ENCODE data around the gene ADGRF4.

ADGRF4 gene

DNA sequence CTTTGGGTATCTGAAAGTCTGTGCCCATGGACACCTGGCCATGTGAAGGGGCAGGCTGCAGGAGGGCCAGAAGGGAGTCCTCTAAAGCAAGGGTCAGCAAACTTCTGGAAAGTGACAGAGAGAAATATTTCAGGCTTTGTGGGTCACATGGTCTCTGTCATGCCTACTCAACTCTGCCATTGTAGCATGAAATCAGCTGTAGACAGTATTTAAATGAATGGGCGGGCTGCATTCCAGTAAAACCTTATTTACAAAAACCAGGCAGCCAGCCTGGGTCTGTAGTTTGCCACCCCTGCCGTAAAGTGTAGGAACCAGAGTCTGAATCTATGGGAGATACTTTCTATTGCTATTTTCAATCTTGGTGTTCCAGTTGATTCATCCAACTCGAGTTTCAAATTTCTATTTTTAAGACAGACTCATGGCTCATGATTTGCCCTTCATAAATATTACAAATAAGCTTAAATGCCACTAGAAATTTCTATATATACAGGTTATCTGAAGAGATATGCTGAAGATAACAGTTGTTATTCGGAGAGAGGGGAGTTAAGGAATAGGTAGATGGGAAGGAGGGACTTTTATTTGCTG lies 19.0 kb upstream of the ADGRF4 start:
- H3K4me3 ChIP-seq (ENCODE audit: low read length) = no peak overlapping the region
- no peak for DNase-seq (ENCODE audit: low read depth, low spot score)

DNA sequence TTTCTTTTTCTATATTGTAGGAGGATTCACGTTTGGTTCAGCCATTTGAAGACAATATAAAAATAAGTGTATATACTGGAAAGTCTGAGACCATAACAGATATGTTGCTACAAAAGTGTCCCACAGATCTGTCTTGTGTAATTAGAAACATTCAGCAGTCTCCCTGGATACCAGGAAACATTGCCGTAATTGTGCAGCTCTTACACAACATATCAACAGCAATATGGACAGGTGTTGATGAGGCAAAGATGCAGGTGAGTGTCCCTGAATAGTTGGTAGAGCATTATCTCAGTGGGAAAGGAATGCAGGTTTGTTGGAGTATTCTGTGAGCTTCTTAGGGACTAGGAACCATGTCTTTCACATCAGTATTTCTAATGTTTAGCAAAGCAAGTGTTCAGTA lies 18.3 kb upstream of the ADGRF4 start:
- DNase-seq (ENCODE audit: low read depth, low spot score) = no peak
- no peak overlapping the region for H3K4me3 ChIP-seq (ENCODE audit: low read length)

GRCh38 chr6:47680724-47681123 lies 17.7 kb upstream of the ADGRF4 start:
- no peak for DNase-seq (ENCODE audit: low read depth, low spot score)
- no peak overlapping the region for H3K4me3 ChIP-seq (ENCODE audit: low read length)

- DNase-seq (ENCODE audit: low read depth, low spot score) = no peak
- no peak overlapping the region for H3K4me3 ChIP-seq (ENCODE audit: low read length)
These were observed 17.0 kb upstream of the ADGRF4 start for GRCh38 chr6:47681201-47681990.

GRCh38 chr6:47686411-47686810 lies 12.0 kb upstream of the ADGRF4 start:
- no peak for DNase-seq (ENCODE audit: low read depth, low spot score)
- H3K4me3 ChIP-seq (ENCODE audit: low read length) = no peak overlapping the region

DNA sequence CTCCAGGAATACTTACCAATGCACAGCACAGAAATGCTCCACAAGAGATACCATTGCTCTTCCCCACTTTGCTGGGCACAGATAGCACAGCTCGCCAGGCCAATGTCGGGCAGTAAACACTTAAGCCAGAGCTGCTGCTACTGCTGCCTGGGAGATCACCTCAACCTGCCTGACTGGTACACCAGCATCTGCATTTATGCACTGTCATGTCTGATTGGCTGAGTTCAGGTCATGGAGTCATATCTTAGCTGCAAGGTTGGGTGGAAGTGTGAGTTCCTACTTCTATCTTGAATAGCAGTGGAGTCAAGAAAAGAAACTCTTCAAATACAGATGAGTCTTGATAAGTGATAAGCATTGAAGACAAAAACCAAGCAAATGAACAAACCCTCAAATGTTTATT lies 10.9 kb upstream of the ADGRF4 start:
- no peak overlapping the region for H3K4me3 ChIP-seq (ENCODE audit: low read length)
- DNase-seq (ENCODE audit: low read depth, low spot score) = no peak

DNA sequence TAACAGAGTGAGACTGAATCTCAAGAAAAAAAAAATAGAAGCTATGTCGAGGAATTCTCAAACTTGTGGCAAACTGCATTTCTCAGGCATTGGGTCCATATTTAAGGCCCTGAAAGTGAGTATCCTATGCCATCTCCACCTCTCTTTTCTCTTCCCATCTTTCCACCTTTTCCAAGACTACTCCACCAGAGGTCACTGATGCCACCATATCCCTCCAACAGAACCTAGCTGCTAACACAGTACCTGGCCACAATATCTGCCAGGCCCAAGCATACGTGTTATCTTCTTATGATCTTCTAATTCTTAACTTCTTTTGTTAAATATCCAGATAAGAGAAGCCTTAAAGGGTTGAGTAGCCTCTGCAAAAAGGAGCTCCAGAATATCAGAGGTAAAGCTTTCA lies 8.2 kb upstream of the ADGRF4 start:
- no peak for DNase-seq (ENCODE audit: low read depth, low spot score)
- no peak overlapping the region for H3K4me3 ChIP-seq (ENCODE audit: low read length)

GRCh38 chr6:47690791-47691190 lies 7.6 kb upstream of the ADGRF4 start:
- no peak overlapping the region for H3K4me3 ChIP-seq (ENCODE audit: low read length)
- no peak for DNase-seq (ENCODE audit: low read depth, low spot score)

- H3K4me3 ChIP-seq (ENCODE audit: low read length) = no peak overlapping the region
- no peak for DNase-seq (ENCODE audit: low read depth, low spot score)
These were observed 455 bp upstream of the ADGRF4 start for GRCh38 chr6:47697925-47698324.

- H3K4me3 ChIP-seq (ENCODE audit: low read length) = no peak overlapping the region
- DNase-seq (ENCODE audit: low read depth, low spot score) = no peak
These were observed 1.7 kb downstream of the ADGRF4 start for GRCh38 chr6:47700053-47700452.

DNA sequence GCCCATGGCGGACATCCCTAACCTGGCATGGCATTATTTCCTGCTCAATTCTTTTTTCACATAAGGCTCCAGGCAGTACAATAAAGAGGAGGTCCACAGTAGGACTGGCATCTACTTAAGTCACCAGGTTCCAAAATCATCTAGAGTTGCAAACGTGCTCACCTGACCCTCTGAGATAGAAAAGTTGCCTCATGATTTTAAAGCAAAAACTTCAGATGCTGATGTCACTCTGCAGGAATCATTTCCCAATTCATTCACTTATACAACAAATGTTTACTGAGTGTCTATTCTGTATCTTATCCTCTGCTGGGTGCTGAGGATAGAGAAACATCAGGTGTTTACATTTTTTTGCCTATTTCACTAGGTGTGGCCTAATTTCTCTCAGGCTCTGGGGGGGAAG lies 2.2 kb downstream of the ADGRF4 start:
- no peak for DNase-seq (ENCODE audit: low read depth, low spot score)

GRCh38 chr6:47701363-47701762 lies 3.0 kb downstream of the ADGRF4 start:
- H3K4me3 ChIP-seq (ENCODE audit: low read length) = no peak overlapping the region
- DNase-seq (ENCODE audit: low read depth, low spot score) = no peak

More for the DNA sequence above, 2.2 kb downstream of the ADGRF4 start:
- H3K4me3 ChIP-seq (ENCODE audit: low read length) = no peak overlapping the region

- no peak for DNase-seq (ENCODE audit: low read depth, low spot score)
- H3K4me3 ChIP-seq (ENCODE audit: low read length) = no peak overlapping the region
These were observed 10.8 kb downstream of the ADGRF4 start for GRCh38 chr6:47709160-47709559.

DNA sequence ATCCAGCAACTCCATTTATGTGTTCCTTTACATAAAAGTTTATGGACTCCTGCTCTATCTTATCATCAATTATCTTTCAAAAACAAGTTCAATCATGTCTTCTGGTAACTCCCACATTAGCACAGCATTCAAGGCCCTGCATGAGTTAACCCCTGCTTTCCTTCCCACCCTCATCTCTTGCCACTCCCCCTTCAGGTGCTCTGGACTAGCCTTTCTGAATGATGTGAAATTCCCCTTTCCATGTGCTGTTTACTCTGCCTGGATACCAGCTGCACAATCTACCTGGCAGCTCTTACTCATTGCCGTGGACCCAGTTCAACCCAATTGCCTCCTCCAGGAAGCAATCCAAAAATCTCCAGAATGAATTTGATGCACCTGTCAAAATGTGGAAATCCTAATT lies 11.9 kb downstream of the ADGRF4 start:
- no peak overlapping the region for H3K4me3 ChIP-seq (ENCODE audit: low read length)
- no peak for DNase-seq (ENCODE audit: low read depth, low spot score)

- DNase-seq (ENCODE audit: low read depth, low spot score) = no peak
- no peak overlapping the region for H3K4me3 ChIP-seq (ENCODE audit: low read length)
These were observed 14.8 kb downstream of the ADGRF4 start for GRCh38 chr6:47713200-47713599.

- no peak for DNase-seq (ENCODE audit: low read depth, low spot score)
- no peak overlapping the region for H3K4me3 ChIP-seq (ENCODE audit: low read length)
These were observed 16.4 kb downstream of the ADGRF4 start for GRCh38 chr6:47714802-47715201.

DNA sequence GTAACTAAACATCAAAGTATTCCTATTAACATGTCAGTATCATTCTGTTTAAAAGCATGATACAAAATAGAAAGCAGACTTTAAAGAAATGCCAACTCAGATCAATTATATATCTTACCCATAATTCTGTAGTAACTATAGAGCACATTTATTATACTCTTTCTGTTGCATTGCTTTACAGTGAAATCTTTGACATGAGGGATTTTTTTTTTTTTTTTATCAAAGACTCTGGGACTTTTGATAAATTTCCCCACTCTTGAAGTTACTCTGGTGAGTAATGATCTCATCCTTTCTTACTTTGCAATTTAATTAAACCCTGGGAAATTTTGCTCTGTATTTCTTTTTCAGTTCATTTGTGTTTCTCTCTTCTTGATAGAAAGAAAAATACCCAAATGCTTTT lies 17.4 kb downstream of the ADGRF4 start:
- H3K4me3 ChIP-seq (ENCODE audit: low read length) = no peak overlapping the region
- no peak for DNase-seq (ENCODE audit: low read depth, low spot score)

DNA sequence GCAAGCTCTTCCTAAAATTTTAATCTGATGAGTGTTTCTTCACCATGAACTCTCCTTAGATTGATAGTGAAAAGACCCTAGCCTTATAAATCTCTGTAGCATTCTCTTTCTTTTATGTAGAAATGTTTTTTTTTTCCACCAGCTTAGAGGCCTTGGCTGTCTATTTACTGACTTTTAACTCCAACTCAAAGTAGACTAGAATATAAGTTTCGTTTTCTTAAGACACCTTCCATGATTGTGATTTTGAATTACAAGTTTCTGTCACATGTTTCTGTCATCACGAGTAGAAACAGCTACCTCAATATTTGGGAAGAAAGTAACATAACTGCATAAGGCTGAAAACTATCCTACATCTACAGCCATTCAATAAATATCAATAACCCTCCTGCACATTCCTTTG lies 17.8 kb downstream of the ADGRF4 start:
- DNase-seq (ENCODE audit: low read depth, low spot score) = no peak
- no peak overlapping the region for H3K4me3 ChIP-seq (ENCODE audit: low read length)

DNA sequence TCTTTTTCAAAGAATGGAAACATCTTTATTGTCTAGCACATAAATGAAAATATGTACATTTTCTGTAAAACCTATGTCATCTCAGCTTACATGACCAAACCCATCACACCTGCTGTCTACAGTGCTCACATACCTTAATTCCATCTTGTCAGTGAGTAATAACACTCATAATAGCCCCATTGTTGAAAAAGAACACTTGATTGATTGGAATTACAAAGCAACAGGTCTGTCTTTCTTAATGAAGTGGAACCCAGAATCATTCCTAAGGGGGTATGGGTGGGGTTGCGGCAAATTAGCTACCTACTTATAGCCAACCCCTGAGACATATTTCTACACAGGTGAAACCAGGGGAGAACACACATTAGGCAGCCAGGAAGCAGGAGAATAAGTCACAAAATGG lies 20.2 kb downstream of the ADGRF4 start:
- no peak for DNase-seq (ENCODE audit: low read depth, low spot score)

DNA sequence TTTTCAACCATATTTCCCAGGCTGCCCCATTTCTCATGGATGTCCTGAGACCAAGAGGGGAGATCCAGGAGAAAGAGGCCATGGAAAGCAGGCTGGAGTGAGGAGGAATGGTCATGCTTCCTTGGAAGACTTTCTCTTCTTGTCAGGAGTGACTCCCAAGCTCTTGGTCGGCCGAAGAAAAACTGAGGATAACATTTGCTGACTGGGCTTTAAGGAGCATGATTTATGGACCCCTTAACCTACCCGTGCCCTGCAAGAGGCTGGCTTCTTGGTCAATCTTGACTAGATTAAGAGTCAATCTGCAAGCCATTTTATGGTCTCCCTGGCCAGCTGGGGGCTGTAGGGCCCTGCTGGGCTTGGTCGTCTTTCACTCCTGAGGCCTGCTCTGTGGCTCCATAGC lies 22.8 kb downstream of the ADGRF4 start:
- H3K4me3 ChIP-seq (ENCODE audit: low read length) = no peak overlapping the region
- no peak for DNase-seq (ENCODE audit: low read depth, low spot score)

More for the DNA sequence above, 20.2 kb downstream of the ADGRF4 start:
- H3K4me3 ChIP-seq (ENCODE audit: low read length) = no peak overlapping the region

GRCh38 chr6:47722194-47722593 lies 23.8 kb downstream of the ADGRF4 start:
- no peak for DNase-seq (ENCODE audit: low read depth, low spot score)
- no peak overlapping the region for H3K4me3 ChIP-seq (ENCODE audit: low read length)
